GM21528 (cell line): ENCODE results near the gene DNAJC8.
A peak's percentile ranks its signal among the peaks of the same experiment; 100 is the strongest.

Source experiments
- ATAC-seq: cut with Tn5 transposase; IDR thresholded peaks from one replicate; pipeline ENCODE4 v1.9.1; 2021; ENCODE audit warnings: mild to moderate bottlenecking, moderate library complexity; ENCODE audit not compliant: unreplicated experiment, low FRiP score

The DNAJC8 gene, protein sequence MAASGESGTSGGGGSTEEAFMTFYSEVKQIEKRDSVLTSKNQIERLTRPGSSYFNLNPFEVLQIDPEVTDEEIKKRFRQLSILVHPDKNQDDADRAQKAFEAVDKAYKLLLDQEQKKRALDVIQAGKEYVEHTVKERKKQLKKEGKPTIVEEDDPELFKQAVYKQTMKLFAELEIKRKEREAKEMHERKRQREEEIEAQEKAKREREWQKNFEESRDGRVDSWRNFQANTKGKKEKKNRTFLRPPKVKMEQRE

DNA sequence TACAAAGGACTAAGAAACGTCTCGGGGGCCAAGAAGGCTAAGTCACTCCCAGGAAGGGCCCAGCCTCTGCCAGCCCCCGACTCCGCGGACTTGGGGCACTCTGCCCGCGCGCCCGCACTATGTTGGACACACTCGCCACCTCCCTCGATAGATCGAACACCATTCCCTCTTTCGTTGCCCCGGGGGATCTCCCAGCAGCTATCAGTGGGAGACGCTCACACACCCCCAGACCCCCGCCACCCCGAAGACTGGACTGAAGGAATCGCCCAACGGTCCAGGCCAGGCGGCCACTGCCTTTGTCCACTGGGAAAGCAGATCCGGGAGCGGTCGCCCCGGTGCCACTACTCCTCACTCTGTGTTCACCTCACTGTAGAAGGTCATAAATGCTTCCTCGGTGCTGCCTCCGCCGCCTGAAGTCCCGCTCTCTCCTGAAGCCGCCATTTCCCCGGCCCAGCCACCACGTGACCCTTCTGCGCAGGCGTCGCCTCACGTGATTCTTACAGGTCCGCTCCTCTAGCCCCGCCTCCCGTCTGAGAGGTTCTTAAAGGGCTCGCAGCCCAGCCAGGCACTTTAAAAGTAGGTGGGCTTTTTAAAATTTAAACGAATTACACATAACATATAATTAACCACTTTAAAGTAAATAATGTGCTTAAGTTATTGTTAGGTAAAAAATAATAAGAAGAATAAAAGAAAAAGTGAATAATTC, at the start of gene DNAJC8:
TSS of gene DNAJC8 (minus strand) at position 472 of the 706 bp plus-strand sequence. CDS start at position 441, 31 bp downstream.
- peak; percentile 49 for ATAC-seq

DNA sequence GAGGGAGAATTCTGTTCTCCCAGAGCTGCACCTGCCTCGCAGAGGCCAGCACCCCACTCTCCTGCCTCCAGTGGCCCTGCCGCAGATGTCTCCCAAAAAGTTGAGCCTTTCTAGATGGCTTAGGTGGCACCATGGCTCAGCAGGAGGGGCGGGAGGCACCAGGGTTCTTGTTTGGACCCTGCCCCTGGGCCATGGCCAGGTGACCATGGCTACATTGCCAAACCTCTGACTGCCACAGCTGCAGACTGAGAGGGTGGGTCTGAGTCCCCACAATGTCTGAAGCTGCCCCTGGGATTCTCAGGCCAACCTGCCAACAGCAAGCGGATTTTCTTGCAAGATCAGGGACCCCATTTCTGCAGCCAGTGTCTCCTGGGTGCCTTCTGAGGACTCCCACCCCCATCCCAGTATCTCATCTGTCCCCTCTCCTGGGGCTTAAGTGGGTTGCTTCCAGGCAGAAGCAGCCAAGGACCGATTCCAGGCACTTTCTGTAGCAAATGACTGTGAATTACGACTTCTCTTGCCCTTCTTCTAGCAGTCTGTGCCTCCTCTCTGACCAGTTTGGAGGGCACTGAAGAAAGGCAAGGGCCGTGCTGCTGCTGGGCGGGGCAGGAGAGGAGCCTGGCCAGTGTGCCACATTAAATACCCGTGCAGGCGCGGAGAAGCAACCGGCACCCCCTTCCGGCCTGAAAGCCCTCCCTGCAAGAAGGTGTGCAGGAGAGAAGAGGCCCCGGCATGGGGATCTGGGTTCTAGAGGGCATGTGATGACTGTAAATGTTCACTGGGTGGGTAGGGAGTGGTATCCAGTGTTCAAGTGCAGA, 49.0 kb upstream of the DNAJC8 start:
- no peak for ATAC-seq

DNA sequence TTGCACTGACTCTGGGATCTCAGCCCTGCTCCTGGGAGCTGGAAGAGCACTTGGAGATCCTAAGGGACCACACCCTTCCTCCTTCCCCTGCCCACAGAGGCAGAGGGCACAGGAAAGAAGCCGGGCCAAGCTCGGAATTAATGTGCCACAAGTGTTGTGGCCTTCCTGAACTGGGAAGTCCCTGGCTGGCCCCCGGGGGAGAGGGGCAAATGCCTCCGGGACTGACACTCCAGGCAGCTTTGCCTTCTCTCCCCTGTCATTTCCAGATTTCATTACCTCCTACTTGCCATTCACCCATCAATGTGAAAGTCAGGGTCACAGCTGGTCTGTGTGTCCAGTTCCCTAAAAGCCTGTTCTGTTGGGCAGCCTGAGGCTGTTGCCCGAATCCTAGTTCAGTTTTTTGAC, 48.1 kb upstream of the DNAJC8 start:
- ATAC-seq, result no peak

DNA sequence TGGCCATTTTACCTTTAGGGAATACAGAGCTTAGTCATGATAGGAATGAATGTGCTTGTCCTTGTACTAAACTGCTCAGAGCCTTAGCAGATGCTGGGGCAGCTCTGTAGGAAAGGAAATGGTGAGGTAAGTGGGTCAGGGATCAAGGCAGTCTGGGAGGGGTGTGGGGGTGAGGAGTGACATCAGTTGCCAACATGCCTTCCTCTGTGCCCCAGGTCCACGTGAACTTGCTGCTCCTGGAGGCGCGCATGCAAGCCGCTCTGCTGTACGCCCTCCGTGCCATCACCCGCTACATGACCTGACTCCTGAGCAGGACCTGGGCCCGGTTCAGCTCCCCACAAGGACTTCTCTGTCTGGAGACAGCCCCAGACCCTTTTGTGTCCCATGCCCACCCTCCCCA, 47.7 kb upstream of the DNAJC8 start:
- no peak for ATAC-seq

DNA sequence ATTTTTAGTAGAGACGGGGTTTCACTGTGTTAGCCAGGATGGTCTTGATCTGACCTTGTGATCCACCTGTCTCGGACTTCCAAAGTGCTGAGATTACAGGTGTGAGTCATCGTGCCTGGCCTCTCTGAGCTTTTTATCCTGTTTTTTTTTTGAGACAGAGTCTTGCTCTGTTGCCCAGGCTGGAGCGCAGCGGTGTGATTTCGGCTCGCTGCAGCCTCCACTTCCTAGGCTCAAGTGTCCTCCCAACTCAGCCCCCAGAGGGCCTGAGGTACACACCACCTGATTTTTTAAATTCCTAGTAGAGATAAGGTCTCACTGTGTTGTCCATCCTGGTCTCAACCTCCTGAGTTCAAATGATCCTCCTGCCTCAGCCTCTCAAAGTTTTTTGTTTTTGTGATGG, 46.9 kb upstream of the DNAJC8 start:
- no peak for ATAC-seq

DNA sequence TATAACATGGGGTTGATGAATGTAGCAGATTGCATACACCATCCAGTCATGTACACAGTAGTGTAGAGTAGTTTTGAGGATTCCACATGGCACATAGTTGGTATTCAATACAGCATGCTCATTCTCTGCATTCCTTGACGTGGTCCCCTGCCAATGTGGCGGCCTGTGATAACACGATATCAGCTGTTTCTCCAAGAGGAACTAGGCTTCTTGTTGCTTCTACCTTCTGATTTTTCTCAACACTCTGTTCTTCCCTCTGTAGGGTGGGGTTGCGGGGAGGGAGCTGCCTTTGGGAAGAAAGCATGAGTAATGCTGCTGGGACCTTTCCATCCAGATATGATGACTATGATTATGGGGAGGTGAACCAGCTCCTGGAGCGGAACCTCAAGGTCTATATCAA, 45.9 kb upstream of the DNAJC8 start:
- ATAC-seq, result no peak

DNA sequence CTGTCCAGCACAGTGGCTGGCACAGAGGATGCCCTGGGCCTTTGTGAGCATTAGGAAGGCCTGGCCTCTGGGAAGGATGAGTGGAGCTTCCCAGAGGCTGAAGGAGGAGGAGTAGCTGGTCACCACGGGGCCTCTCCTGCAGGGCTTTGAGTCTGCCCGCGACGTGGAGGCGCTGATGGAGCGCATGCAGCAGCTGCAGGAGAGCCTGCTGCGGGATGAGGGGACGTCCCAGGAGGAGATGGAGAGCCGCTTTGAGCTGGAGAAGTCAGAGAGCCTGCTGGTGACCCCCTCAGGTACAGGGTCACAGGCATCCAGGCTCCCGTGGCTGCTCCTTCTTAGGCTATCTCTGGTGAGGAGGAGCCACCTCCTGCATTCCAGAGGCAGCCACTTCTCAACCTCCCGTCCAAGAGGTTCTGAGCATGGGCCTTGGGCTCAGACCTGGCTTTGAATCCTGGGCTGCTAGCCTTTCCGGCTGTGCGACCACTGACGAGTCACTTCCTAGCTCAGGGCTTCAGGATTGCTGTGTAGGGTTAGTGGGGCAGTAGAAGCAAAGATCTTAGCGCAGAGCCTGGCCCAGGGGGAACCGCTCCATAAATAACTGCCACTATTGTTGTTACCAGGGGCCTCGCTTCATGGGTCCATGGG, 40.5 kb upstream of the DNAJC8 start:
- ATAC-seq, result no peak

DNA sequence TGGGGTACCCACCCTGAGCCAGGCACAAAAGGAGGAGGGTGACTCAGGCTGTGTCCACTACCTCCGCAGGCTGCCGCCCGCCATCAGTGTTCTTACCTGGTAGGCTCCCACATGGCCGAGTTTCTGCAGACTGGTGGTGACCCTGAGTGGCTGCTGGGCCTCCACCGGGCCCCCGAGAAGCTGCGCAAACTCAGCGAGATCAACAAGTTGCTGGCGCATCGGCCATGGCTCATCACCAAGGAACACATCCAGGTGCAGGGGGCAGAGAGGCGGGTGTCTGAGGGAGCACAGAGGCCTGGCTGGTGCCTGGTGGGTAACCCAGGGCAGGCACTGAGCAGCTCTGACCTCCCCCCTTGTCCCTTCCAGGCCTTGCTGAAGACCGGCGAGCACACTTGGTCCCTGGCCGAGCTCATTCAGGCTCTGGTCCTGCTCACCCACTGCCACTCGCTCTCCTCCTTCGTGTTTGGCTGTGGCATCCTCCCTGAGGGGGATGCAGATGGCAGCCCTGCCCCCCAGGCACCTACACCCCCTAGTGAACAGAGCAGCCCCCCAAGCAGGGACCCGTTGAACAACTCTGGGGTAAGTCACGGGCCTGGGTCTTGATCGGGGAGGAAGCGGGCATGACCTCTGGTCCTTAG, 39.5 kb upstream of the DNAJC8 start:
- no peak for ATAC-seq

DNA sequence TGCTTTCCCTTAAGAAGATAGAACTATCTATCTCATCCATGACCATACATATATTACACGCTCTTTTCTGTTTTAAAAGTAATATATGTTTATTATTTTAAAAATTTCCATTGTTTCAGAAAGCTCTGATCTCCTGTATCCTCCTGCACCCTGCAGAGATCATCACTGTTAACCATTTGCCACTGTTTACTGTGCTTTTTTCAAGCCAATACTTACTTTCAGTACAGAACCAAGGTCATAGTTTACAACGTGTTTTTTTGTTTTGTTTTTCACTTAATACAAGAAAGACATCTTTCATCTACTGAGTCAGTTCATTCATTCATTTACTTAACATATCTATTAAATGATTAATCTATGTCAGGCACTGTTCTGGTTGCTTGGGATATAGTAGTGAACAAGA, 36.7 kb upstream of the DNAJC8 start:
- ATAC-seq, result no peak

DNA sequence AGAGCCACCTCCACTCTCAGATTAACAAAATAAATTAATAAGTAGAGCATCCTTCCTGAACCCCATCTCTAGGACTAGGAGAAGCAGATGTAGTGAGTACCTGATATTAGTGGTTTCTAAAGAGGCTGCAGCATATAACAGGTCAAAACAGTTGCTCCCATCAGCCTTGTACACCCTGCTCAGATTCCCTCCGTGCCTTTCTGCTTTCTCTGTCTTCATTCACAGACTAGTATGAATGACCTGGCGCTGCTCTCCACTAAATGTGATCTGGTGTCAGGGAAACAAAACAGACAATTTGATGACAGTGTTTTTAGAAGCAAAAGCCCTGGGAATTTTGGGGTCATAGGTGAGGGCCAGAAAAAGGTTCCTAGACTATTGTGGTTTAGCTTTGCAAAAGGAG, 34.8 kb upstream of the DNAJC8 start:
- ATAC-seq, result no peak

DNA sequence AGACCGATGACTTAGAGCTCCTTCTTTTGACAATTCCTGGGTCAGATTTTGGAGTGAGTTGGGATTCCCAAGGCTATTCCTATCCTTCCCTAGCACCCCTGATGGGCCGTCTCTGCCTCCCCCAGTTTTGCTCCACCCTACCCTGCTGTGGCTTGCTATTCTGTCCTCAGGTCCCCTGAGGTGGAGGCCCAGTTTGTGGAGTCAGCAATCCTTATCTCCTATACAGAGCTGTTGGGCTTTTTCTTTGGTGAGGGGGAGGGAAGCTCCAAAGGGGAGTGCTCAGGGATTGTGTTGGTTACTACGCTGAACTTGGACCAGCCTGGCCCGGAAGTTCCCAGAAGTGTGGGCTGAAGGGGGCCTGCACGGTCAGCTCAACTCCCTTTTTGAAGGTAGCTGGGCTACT, 34.1 kb upstream of the DNAJC8 start:
- ATAC-seq, result no peak

DNA sequence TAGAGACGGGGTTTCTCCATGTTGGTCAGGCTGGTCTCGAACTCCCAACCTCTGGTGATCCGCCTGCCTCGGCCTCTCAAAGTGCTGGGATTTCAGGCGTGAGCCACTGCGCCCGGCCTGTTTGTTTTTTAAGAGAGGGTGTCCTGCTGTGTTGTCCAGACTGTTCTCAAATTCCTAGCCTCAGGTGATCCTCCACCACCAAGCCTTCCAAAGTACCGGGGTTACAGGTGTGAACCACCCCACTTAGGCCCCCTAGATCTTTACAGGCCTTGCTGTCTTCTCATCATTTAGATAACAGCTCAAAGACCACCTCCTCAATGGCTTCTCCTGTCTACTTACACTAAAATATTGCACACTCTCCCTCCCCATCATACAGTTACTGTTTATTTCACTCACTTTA, 32.7 kb upstream of the DNAJC8 start:
- ATAC-seq, result no peak

DNA sequence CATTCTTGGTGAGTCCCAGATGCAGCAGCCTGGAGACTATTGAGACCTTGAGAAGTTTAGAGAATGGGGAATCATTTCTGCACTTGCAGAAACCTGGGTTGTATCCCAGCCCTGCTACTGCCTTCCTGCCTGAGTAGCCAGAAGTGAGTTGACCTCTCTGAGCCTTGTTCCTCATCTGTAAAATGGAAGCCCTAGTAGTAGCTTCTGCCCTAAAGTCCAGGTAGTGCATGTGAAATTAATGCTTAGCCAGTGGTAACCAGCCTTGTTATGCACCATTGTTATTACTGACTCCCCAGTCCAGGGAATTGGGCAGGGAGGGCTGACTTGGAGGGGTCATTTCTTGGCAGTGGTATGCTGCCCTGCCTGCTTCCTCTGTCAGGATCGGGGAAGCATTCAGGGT, 32.1 kb upstream of the DNAJC8 start:
- no peak for ATAC-seq

DNA sequence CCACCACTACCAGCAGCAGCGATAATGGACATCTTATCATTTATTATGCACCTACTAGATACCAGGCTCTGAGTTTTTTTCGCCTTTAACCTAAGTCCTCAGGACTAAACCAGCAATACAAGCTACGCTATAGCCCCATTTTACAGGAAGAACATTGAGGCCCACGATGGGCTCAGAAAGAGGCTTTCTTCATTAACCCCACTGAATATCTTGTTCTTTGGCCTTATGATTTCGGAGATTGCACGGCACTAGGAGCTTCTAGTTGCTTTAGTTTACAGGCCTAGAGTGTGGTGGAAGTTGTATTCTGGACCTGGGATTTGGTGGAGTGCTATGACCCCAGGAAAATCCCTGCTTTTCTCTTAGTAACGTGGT, 28.0 kb upstream of the DNAJC8 start:
- ATAC-seq, result no peak

DNA sequence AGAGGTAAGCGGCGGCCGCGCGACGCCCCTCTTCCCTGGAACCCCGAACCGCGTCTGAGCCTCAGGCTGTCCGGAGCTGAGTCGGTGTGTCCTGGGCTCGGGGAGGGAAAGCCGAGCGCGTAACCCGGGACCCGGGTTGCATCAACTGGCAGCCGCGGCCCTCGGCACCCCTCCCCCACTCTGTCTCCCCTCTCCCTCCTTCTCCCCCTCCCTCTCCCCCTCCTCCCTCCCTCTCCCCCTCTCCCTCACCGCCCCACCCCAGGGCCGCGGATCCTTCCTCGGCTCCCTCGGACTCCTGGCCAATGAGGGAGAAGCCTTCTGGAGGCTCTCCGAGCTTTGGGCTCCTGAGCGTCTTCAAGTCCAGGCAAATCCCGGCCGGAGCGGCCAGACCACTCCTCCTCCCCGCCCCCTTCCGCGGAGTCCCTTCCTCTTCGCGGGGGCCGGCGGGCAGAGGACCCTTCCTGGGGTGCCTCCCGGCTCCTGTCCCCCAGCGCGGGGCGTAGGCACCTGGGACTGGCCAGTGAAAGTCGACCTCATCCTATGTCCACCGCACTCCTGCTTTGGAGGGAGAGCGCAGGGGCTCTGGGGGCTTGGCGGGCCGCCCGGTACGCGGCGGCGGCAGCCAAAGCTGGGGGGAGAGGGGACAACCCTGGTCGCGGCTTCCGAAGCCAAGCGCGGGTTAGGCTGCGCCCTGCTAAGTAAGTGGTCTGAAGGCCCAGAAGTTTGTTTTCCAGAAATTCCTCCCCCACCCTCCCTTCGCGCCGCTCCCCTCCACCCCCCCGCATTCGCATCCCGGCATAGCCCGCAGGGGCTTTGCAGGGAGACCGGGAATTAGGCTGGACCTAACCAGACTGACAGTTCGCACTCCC, 27.3 kb upstream of the DNAJC8 start:
- ATAC-seq, result peak; percentile 22

DNA sequence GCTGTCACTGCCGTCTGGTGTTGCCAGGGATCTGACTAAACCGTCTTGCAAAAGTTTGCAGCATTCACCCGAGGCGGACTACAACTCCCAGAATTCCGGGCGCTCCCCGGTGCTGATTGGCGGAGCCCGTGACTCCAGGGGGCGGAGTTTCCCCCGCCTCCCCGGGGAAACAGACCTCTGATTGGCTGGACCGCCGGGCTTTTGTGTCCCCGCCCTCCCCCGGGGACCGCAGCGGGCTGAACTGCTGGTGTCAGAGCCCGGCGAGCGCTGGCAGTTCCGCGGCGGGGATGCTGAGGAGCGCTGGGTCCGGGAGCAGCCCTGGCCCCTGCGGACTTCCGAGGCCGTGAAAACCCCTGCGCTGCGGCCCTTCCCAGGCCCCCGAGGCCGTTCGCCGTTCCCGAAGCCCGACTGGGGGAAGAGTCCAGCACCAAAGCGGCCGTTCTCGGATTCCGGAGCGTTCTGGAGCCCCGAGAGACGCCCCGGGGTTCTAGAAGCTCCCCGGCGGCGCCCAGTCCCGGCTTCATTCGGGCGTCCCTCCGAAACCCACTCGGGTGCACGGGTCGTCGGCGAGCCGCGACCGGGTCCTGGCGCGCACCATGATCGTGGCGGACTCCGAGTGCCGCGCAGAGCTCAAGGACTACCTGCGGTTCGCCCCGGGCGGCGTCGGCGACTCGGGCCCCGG, 26.6 kb upstream of the DNAJC8 start, which contains the start of gene SESN2:
TSS of gene SESN2 (plus strand) at position 267 of the 682 bp plus-strand sequence. CDS start at position 597, 330 bp downstream.
- peak; percentile 90 for ATAC-seq

DNA sequence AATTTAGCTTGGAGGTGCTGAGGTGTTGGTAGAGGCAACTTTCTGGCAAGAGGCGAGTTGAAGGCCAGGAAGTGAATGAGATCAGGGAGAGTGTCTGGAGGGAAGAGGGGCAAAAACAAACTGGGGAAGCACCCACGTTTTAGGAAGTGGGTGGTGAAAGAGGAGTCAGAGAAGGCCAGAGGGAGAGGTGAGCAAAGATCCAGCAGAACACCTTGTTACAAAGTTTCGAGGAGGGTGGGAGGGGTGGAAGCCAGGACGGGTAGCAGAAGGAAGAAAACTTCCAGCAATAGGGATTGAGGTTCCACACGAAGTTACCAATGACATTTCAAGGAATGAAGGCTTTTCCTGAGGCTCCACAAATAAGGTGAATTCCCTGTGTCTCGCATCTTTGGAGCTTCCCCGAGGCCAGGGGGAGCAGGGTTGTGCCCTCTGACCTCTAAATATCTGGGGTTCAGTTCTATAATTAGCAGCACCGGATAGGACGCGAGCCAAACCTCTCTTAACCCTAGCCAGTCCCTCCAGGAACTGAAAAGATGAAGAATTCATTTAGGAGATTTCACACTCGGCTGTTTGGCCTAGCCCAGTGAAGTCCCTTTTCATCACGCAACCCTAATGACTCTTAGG, 25.9 kb upstream of the DNAJC8 start:
- no peak for ATAC-seq

DNA sequence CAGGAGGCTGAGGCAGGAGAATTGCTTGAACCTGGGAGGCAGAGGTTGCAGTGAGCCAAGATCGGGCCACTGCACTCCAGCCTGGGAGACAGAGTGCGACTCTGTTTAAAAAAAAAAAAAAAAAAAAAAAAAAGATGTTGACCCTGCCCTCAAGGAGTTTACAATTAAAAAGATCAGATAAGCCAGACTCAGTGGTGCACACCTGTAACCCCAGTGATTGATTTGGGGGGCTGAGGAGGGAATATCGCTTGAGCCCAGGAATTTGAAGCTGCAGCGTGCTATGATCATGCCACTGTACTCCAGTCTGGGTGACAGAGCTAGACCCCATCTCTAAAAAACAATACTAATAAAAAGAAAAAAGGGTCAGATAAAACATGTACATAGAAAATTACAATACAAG, 24.9 kb upstream of the DNAJC8 start:
- no peak for ATAC-seq
